K562 (cell line): ENCODE data around the gene KCTD3. TPM values are rescaled to one million over a fixed set of nuclear protein-coding genes. Genes with fewer than 3 reads are reported as not detected.

Experiments
- CHD2 ChIP-seq: IDR thresholded peaks from 2 replicates; pipeline ENCODE4 v1.6.1; 2011; ENCODE audit warnings: low read depth, low read length
- HDAC2 ChIP-seq: fragments of 450-650 bp; IDR thresholded peaks from 2 replicates; pipeline ENCODE4 v1.6.1; 2016; ENCODE audit warnings: mild to moderate bottlenecking
- HDGF ChIP-seq: fragments of 450-650 bp; IDR thresholded peaks from 2 replicates; pipeline ENCODE4 v1.6.1; 2016
- HSF4 ChIP-seq: fragments of 250-450 bp; sonication (Bioruptor Pico); IDR thresholded peaks from 2 replicates; pipeline ENCODE4 v2.1.2; 2022; ENCODE audit warnings: mild to moderate bottlenecking, moderate library complexity, borderline replicate concordance
- MTA3 ChIP-seq: fragments of 450-650 bp; formaldehyde crosslinking; IDR thresholded peaks from 2 replicates; pipeline ENCODE4 v1.6.1; 2017; ENCODE audit warnings: mild to moderate bottlenecking, borderline replicate concordance
- NR4A1 ChIP-seq, 2 experiments: fragments of 250-450 bp in 1 of 2; fragments of 450-650 bp in 1 of 2; sonication (Bioruptor Pico) in 1 of 2; IDR thresholded peaks; 2 replicates each; pipeline versions ENCODE4 v1.4.0 to v1.6.1; 2016 to 2020; ENCODE audit warnings: mild to moderate bottlenecking in 2 of 2, missing compliant biosample characterization in 1 of 2, missing genetic modification characterization in 1 of 2, moderate library complexity in 1 of 2
- POLR2A ChIP-seq: fragments of 450-650 bp; conservative IDR thresholded peaks from 2 replicates; pipeline ENCODE4 v1.6.1; 2016
- POLR3G ChIP-seq: IDR thresholded peaks from 2 replicates; pipeline ENCODE4 v1.6.1; 2011; ENCODE audit not compliant: insufficient read length, insufficient replicate concordance; ENCODE audit errors: extremely low read depth
- RFX5 ChIP-seq: IDR thresholded peaks from 2 replicates; pipeline ENCODE4 v1.6.1; 2011; ENCODE audit warnings: low read depth, mild to moderate bottlenecking, improper control_type of control experiment, low read length
- SIN3B ChIP-seq: fragments of 450-650 bp; IDR thresholded peaks from 2 replicates; pipeline ENCODE4 v1.6.1; 2017; ENCODE audit warnings: low read depth, mild to moderate bottlenecking, moderate library complexity
- ZNF41 ChIP-seq: fragments of 250-450 bp; sonication (Bioruptor Pico); conservative IDR thresholded peaks from 2 replicates; pipeline ENCODE4 v1.4.0; 2020; ENCODE audit warnings: mild to moderate bottlenecking
- ZNF507 ChIP-seq: conservative IDR thresholded peaks from 2 replicates; pipeline ENCODE4 v1.6.1; 2017; ENCODE audit warnings: missing genetic modification characterization, missing compliant biosample characterization
- polyA plus RNA-seq, 8 experiments: library from polyadenylated mRNA; depleted of rRNA in 4 of 8; stranded (reverse) in 5 of 8; unstranded in 3 of 8; fragments of >200 nt; fragmentation: Nextera tagmentation in 2 of 8; fragmentation: Illumina TruSeq in 1 of 8; extraction: Ambion mirVana in 2 of 8; extraction: Trizol in 1 of 8; gene quantifications; 2 replicates each; pipeline versions ENCODE4 v1.2.1 to v1.2.3, GENCODE V29; 2011 to 2014; ENCODE audit warnings: inconsistent platforms in 1 of 8, missing spikeins in 1 of 8
- total RNA-seq, 7 experiments: library from RNA; depleted of rRNA in 6 of 7; stranded (reverse); fragments of >200 nt in 6 of 7; fragmentation: Illumina TruSeq in 2 of 7; extraction: Trizol in 2 of 7; gene quantifications; 2 replicates each; pipeline versions ENCODE4 v1.2.1 to v1.2.3, GENCODE V29; 2011 to 2021; ENCODE audit warnings: low replicate concordance in 1 of 7
- TF ChIP-seq, protein P1 (sequence below), 2 experiments: IDR thresholded peaks; 2 replicates each; pipeline ENCODE4 v1.6.1; 2012; ENCODE audit warnings: improper control_type of control experiment in 2 of 2, low read depth in 2 of 2, low read length in 2 of 2, borderline replicate concordance in 1 of 2
- TF ChIP-seq, protein P2 (sequence below): fragments of 450-650 bp; formaldehyde crosslinking; IDR thresholded peaks from 2 replicates; pipeline ENCODE4 v1.4.0; 2020; ENCODE audit warnings: mild to moderate bottlenecking
- TF ChIP-seq, protein P3 (sequence below): sonication (generic); formaldehyde crosslinking; IDR thresholded peaks from 2 replicates; pipeline ENCODE4 v1.9.0; 2022; ENCODE audit warnings: mild to moderate bottlenecking, missing genetic modification reagents
- TF ChIP-seq, protein P4 (sequence below), 2 experiments: fragments of 200-800 bp in 1 of 2; sonication (Bioruptor generic) in 1 of 2; sonication (generic) in 1 of 2; formaldehyde crosslinking in 1 of 2; IDR thresholded peaks in 1 of 2; conservative IDR thresholded peaks in 1 of 2; 2 replicates each; pipeline versions ENCODE4 v1.5.0 to v1.6.1; 2016 to 2020; ENCODE audit warnings: missing compliant biosample characterization in 1 of 2, missing genetic modification characterization in 1 of 2, missing genetic modification reagents in 1 of 2
- TF ChIP-seq, protein P5 (sequence below): fragments of 250-450 bp; sonication (Bioruptor Pico); IDR thresholded peaks from 2 replicates; pipeline ENCODE4 v1.8.0; 2021; ENCODE audit warnings: mild to moderate bottlenecking, moderate library complexity
- TF ChIP-seq, protein P6 (sequence below): fragments of 450-650 bp; IDR thresholded peaks from 2 replicates; pipeline ENCODE4 v1.6.1; 2018; ENCODE audit warnings: mild to moderate bottlenecking, low read depth; ENCODE audit not compliant: partially characterized antibody

The KCTD3 gene
- total and polyA plus RNA-seq, 9 of the 15 experiments (the other 6 are each of a cell fraction or from before 2014, with no cell fraction given) = 12.8 to 77.1 (median 44.3) TPM

DNA sequence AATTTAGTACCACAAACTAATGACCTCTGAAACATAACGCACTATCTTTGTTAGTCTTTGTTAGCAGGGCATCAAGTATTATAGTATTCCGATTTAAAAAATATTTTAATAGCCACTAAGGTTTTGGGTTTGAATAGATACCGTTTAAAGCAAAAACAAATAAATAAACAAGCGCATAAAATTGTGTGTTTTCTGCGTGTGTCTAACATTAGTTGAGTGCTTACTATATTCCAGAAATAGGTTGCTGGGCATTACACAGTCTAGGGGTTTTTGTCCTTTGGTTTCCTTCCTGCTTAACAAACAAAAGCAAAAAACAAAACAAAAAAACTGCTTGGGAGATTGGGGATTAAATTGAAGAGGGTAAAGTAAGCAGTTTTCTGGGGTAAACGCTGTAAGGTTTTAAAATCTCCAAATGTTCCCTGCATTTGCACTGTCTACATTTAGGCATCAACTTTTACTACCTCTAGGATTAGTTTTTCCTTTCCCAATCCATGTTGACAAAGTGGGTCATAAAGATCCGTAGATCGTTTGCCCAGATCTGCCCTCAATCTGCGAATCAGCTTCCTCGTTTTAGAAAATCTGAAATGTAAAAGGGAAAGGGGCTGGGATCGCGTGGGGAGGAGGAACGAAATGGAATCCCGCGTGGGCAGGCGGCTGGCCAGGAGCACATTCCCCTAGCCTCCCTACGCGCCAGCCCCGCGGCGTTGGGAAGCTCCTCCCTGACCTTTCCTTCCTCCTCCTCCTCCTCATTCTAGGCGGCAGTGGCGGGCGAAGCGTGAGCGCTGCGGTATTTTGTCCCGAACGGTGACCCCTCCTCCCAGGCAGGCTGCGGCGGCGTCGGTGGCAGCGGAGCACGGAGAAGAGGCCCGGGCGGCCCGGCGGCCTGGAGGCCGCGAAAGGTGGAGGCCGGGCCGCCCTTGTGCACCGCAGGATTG, at the start of gene KCTD3 (continued):
- no peak for TF ChIP-seq NR4A1 (CRISPR knock-in tag; IDR thresholded peaks at IDR 0.05)
- no peak for TF ChIP-seq NR4A1 (tag; IDR thresholded peaks at IDR 0.05)
- TF ChIP-seq, protein P1, sequence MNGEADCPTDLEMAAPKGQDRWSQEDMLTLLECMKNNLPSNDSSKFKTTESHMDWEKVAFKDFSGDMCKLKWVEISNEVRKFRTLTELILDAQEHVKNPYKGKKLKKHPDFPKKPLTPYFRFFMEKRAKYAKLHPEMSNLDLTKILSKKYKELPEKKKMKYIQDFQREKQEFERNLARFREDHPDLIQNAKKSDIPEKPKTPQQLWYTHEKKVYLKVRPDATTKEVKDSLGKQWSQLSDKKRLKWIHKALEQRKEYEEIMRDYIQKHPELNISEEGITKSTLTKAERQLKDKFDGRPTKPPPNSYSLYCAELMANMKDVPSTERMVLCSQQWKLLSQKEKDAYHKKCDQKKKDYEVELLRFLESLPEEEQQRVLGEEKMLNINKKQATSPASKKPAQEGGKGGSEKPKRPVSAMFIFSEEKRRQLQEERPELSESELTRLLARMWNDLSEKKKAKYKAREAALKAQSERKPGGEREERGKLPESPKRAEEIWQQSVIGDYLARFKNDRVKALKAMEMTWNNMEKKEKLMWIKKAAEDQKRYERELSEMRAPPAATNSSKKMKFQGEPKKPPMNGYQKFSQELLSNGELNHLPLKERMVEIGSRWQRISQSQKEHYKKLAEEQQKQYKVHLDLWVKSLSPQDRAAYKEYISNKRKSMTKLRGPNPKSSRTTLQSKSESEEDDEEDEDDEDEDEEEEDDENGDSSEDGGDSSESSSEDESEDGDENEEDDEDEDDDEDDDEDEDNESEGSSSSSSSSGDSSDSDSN (IDR thresholded peaks at IDR 0.05; ENCODE audit: borderline replicate concordance in 1 of 2, low read depth in 2 of 2, low read length in 2 of 2) = peak; percentile 60 to 83; a peak in 1 of 4 replicates
- TF ChIP-seq, protein P2, sequence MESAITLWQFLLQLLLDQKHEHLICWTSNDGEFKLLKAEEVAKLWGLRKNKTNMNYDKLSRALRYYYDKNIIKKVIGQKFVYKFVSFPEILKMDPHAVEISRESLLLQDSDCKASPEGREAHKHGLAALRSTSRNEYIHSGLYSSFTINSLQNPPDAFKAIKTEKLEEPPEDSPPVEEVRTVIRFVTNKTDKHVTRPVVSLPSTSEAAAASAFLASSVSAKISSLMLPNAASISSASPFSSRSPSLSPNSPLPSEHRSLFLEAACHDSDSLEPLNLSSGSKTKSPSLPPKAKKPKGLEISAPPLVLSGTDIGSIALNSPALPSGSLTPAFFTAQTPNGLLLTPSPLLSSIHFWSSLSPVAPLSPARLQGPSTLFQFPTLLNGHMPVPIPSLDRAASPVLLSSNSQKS = no peak
- TF ChIP-seq CHD2 = peak; percentile 48; the same call in 1 of the 2 replicates
- TF ChIP-seq MTA3 = peak; percentile 97
- TF ChIP-seq HDGF = no peak
- no peak for TF ChIP-seq RFX5
- no peak for TF ChIP-seq HSF4 (CRISPR knock-in tag)
- TF ChIP-seq HDAC2 = peak; percentile 86
- TF ChIP-seq, protein P3, sequence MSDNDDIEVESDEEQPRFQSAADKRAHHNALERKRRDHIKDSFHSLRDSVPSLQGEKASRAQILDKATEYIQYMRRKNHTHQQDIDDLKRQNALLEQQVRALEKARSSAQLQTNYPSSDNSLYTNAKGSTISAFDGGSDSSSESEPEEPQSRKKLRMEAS (CRISPR knock-in tag) = peak; percentile 45
- TF ChIP-seq, protein P4, sequence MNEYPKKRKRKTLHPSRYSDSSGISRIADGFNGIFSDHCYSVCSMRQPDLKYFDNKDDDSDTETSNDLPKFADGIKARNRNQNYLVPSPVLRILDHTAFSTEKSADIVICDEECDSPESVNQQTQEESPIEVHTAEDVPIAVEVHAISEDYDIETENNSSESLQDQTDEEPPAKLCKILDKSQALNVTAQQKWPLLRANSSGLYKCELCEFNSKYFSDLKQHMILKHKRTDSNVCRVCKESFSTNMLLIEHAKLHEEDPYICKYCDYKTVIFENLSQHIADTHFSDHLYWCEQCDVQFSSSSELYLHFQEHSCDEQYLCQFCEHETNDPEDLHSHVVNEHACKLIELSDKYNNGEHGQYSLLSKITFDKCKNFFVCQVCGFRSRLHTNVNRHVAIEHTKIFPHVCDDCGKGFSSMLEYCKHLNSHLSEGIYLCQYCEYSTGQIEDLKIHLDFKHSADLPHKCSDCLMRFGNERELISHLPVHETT (CRISPR knock-in tag; conservative IDR thresholded peaks at IDR 0.05 in 1 of 2, IDR thresholded peaks at IDR 0.05 in 1 of 2) = peak in 1 of 2 experiments; percentile 70; a peak in 1 of 4 replicates
- no peak for TF ChIP-seq ZNF507
- TF ChIP-seq, protein P5, sequence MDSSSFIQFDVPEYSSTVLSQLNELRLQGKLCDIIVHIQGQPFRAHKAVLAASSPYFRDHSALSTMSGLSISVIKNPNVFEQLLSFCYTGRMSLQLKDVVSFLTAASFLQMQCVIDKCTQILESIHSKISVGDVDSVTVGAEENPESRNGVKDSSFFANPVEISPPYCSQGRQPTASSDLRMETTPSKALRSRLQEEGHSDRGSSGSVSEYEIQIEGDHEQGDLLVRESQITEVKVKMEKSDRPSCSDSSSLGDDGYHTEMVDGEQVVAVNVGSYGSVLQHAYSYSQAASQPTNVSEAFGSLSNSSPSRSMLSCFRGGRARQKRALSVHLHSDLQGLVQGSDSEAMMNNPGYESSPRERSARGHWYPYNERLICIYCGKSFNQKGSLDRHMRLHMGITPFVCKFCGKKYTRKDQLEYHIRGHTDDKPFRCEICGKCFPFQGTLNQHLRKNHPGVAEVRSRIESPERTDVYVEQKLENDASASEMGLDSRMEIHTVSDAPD (CRISPR knock-in tag) = no peak
- TF ChIP-seq POLR3G = no peak
- TF ChIP-seq SIN3B = no peak
- TF ChIP-seq, protein P6, sequence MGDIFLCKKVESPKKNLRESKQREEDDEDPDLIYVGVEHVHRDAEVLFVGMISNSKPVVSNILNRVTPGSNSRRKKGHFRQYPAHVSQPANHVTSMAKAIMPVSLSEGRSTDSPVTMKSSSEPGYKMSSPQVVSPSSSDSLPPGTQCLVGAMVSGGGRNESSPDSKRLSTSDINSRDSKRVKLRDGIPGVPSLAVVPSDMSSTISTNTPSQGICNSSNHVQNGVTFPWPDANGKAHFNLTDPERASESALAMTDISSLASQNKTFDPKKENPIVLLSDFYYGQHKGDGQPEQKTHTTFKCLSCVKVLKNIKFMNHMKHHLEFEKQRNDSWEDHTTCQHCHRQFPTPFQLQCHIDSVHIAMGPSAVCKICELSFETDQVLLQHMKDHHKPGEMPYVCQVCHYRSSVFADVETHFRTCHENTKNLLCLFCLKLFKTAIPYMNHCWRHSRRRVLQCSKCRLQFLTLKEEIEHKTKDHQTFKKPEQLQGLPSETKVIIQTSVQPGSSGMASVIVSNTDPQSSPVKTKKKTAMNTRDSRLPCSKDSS = no peak
- no peak for TF ChIP-seq ZNF41 (CRISPR knock-in tag)
- TF ChIP-seq POLR2A = peak; percentile 77
